Hepatocyte (in vitro differentiated cells): ENCODE measurements around the gene TOP1. TPM values are rescaled to one million over a fixed set of nuclear protein-coding genes. Genes with fewer than 3 reads are reported as not detected.

Experiments
- DNase-seq: peaks from one replicate; pipeline ENCODE4 v3.0.0-alpha.2; 2016; ENCODE audit warnings: low spot score
- H2AFZ ChIP-seq: fragments of 200-600 bp; sonication (generic); 2 replicates; pipeline ENCODE4 v1.6.0; 2016; ENCODE audit warnings: antibody characterized with exemption, mild to moderate bottlenecking
- H3K27ac ChIP-seq: fragments of 200-600 bp; sonication (generic); 2 replicates; pipeline ENCODE4 v1.5.1; 2016; ENCODE audit warnings: mild to moderate bottlenecking
- H3K27me3 ChIP-seq: fragments of 200-600 bp; sonication (generic); 2 replicates; pipeline ENCODE4 v1.6.1; 2016
- H3K36me3 ChIP-seq: fragments of 200-600 bp; sonication (generic); replicated peaks from 2 replicates; pipeline ENCODE4 v1.5.1; 2016; ENCODE audit warnings: low read depth; ENCODE audit not compliant: insufficient read depth
- H3K4me1 ChIP-seq: fragments of 200-600 bp; sonication (generic); 2 replicates; pipeline ENCODE4 v1.5.1; 2016; ENCODE audit warnings: mild to moderate bottlenecking, moderate library complexity; ENCODE audit not compliant: insufficient read depth
- H3K4me2 ChIP-seq: fragments of 200-600 bp; sonication (generic); 2 replicates; pipeline ENCODE4 v1.6.0; 2016
- H3K4me3 ChIP-seq: fragments of 200-600 bp; sonication (generic); 2 replicates; pipeline ENCODE4 v1.5.1; 2016; ENCODE audit warnings: mild to moderate bottlenecking
- H3K79me2 ChIP-seq: fragments of 200-600 bp; sonication (generic); 2 replicates; pipeline ENCODE4 v1.6.0; 2017; ENCODE audit warnings: mild to moderate bottlenecking
- H3K9me2 ChIP-seq: fragments of 200-600 bp; sonication (generic); replicated peaks from 2 replicates; pipeline ENCODE4 v1.6.0; 2017; ENCODE audit warnings: mild to moderate bottlenecking; ENCODE audit not compliant: insufficient read depth
- H3K9me3 ChIP-seq: fragments of 200-600 bp; sonication (generic); 2 replicates; pipeline ENCODE4 v1.5.1; 2016; ENCODE audit warnings: low read depth, mild to moderate bottlenecking
- H4K20me1 ChIP-seq: fragments of 200-600 bp; sonication (generic); 2 replicates; pipeline ENCODE4 v1.6.0; 2016; ENCODE audit warnings: mild to moderate bottlenecking; ENCODE audit not compliant: insufficient read depth, poor library complexity, severe bottlenecking
- CTCF ChIP-seq: fragments of 200-600 bp; sonication (generic); IDR thresholded peaks from 2 replicates; pipeline ENCODE4 v1.5.1; 2016; ENCODE audit warnings: antibody characterized with exemption, mild to moderate bottlenecking; ENCODE audit not compliant: poor library complexity
- EZH2 ChIP-seq: fragments of 200-600 bp; sonication (generic); IDR thresholded peaks from 2 replicates; pipeline ENCODE4 v1.6.1; 2016; ENCODE audit warnings: antibody characterized with exemption, mild to moderate bottlenecking, borderline replicate concordance
- EZH2phosphoT487 ChIP-seq: fragments of 200-600 bp; sonication (generic); IDR thresholded peaks from one replicate; pipeline ENCODE4 v1.6.1; 2018; ENCODE audit warnings: antibody characterized with exemption, mild to moderate bottlenecking, low read depth, moderate library complexity; ENCODE audit not compliant: unreplicated experiment, severe bottlenecking
- WGBS: methylation state at CpG from one replicate; pipeline ENCODE4 v1.1.6; 2016; ENCODE audit warnings: low lambda C conversion rate; ENCODE audit errors: missing lambda C conversion rate; 5-methylcytosine and 5-hydroxymethylcytosine counted together
- polyA plus RNA-seq: library from polyadenylated mRNA; unstranded; fragments of >200 nt; fragmentation: Nextera tagmentation; extraction: Ambion mirVana; gene quantifications from 2 replicates; pipeline ENCODE4 v1.2.1, GENCODE V29; 2016
- total RNA-seq: library from RNA; depleted of rRNA; stranded (reverse); fragments of >200 nt; gene quantifications from 2 replicates; pipeline ENCODE4 v1.2.3, GENCODE V29; 2014

The TOP1 gene
- total and polyA plus RNA-seq, 2 experiments from 2014 or later, result 28.3 to 38.2 TPM

GRCh38 chr20:41017448-41018042 lies 11.1 kb upstream of the TOP1 start:
- Histone ChIP-seq H3K4me3 (no peak overlapping the region), H3K79me2 (no peaks in the 10 kb centered on the region), H4K20me1 (no peaks in the 10 kb centered on the region), H3K27ac (no peak overlapping the region), H3K4me1 (peaks cover 4% of the 10 kb centered on the region), H3K9me2 (no peaks in the 10 kb centered on the region), H3K36me3 (no peaks in the 10 kb centered on the region), H3K27me3 (no peaks in the 10 kb centered on the region), H3K4me2 (no peak overlapping the region), H2AFZ (no peak overlapping the region), H3K9me3 (no peaks in the 10 kb centered on the region)
- no peak for DNase-seq
- WGBS, result 81% methylated on average over 3 of the region's 3 CpGs
- TF ChIP-seq CTCF (no peak), EZH2phosphoT487 (no peak), EZH2 (no peak)

DNA sequence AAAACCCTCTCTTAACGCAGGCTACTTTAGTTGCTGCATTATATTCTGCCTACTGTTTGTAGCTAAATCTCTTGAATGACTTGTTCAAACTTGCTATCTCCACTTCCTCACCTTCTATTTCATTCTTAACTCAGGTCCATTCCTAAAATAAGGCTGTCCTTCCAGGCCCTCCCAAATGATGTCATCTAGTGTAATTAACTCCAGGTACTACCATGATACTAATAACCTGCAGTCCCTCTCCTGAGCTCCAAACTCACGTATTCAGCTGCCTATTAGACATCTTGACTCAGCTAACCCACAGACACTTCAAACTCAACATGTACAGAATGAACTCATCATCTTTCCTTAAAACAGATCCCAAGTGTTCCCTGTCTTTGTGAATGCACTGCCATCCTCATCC lies 10.5 kb upstream of the TOP1 start:
- peaks cover 4% of the 10 kb centered on the region for H3K4me1 ChIP-seq
- no peak overlapping the region for H3K27ac ChIP-seq

GRCh38 chr20:41023549-41023948 lies 5.1 kb upstream of the TOP1 start:
- H2AFZ ChIP-seq, result no peak overlapping the region
- no peaks in the 10 kb centered on the region for H3K79me2 ChIP-seq
- no peaks in the 10 kb centered on the region for H4K20me1 ChIP-seq
- DNase-seq, result no peak
- no peaks in the 10 kb centered on the region for H3K9me3 ChIP-seq
- 71% methylated on average over 3 of the region's 3 CpGs for WGBS
- H3K9me2 ChIP-seq, result no peaks in the 10 kb centered on the region
- H3K4me1 ChIP-seq, result no peaks in the 10 kb centered on the region
- no peak overlapping the region for H3K4me3 ChIP-seq
- H3K27ac ChIP-seq, result no peak overlapping the region
- no peaks in the 10 kb centered on the region for H3K27me3 ChIP-seq
- no peaks in the 10 kb centered on the region for H3K36me3 ChIP-seq
- no peak overlapping the region for H3K4me2 ChIP-seq
- TF ChIP-seq EZH2phosphoT487, result no peak
- TF ChIP-seq CTCF, result no peak
- TF ChIP-seq EZH2, result no peak

More for the DNA sequence above, 10.5 kb upstream of the TOP1 start:
- Histone ChIP-seq H3K9me3 (no peaks in the 10 kb centered on the region), H3K4me3 (no peak overlapping the region), H2AFZ (no peak overlapping the region), H4K20me1 (no peaks in the 10 kb centered on the region), H3K4me2 (no peak overlapping the region), H3K9me2 (no peaks in the 10 kb centered on the region), H3K79me2 (no peaks in the 10 kb centered on the region), H3K27me3 (no peaks in the 10 kb centered on the region), H3K36me3 (no peaks in the 10 kb centered on the region)
- WGBS, result 79% methylated on average over 2 of the region's 2 CpGs
- DNase-seq, result no peak
- no peak for TF ChIP-seq EZH2phosphoT487
- no peak for TF ChIP-seq CTCF
- TF ChIP-seq EZH2, result no peak

- no peaks in the 10 kb centered on the region for H3K36me3 ChIP-seq
- peaks cover 18% of the 10 kb centered on the region for H3K4me1 ChIP-seq
- H3K4me3 ChIP-seq, result no peak overlapping the region
- H3K9me3 ChIP-seq, result no peaks in the 10 kb centered on the region
- no peak for TF ChIP-seq CTCF
- no peaks in the 10 kb centered on the region for H3K9me2 ChIP-seq
- H4K20me1 ChIP-seq, result peaks cover 21% of the 10 kb centered on the region
- H3K79me2 ChIP-seq, result peaks cover 36% of the 10 kb centered on the region
- no peaks in the 10 kb centered on the region for H3K27me3 ChIP-seq
- no peak overlapping the region for H3K27ac ChIP-seq
- DNase-seq, result no peak
- no peak overlapping the region for H3K4me2 ChIP-seq
- H2AFZ ChIP-seq, result no peak overlapping the region
- WGBS, result 89% methylated on average over 8 of the region's 8 CpGs
Measured at GRCh38 chr20:41027366-41027765, 1.3 kb upstream of the TOP1 start.
